COLO668 (cell line): ENCODE results near the gene CACNA2D2.

ENCODE experiments used
- DNase-seq: peaks from one replicate; lab custom pipeline; 2025; ENCODE audit not compliant: unreplicated experiment; lab: John Stamatoyannopoulos, UW

CACNA2D2 gene

GRCh38 chr3:50354186-50354764, 149.2 kb downstream of the CACNA2D2 start:
- DNase-seq: no peak

GRCh38 chr3:50353245-50354004, 150.0 kb downstream of the CACNA2D2 start:
- no peak for DNase-seq

GRCh38 chr3:50352781-50353180, 150.7 kb downstream of the CACNA2D2 start:
- DNase-seq: peak; percentile 8

GRCh38 chr3:50351323-50351697, 152.1 kb downstream of the CACNA2D2 start:
- DNase-seq: peak; percentile 25

GRCh38 chr3:50350527-50351322, 152.7 kb downstream of the CACNA2D2 start, which contains the start of the genes CYB561D2 and NPRL2:
Gene CYB561D2, plus strand, starts transcription at chr3:50350862. Its CDS starts 572 bp downstream, at chr3:50351434.
Gene NPRL2, minus strand, starts transcription at chr3:50350775. Its CDS starts 123 bp downstream, at chr3:50350652.
- peak; percentile 90 for DNase-seq

DNA sequence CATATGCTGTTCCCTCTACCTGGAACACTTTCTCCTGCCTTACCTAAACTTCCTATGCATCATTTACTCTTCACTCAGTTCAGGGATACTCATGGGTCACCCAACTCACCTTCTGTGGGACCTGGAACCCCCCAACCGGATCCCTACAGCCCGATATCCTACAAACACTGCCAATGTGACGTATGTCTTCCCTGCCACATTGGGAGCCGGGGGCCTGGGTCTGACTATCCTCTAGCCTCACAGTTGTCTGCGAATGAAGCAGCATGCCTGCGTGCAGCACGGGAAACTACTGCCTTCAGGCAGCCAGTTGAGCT, 153.3 kb downstream of the CACNA2D2 start:
- DNase-seq: no peak

GRCh38 chr3:50347187-50347813, 156.1 kb downstream of the CACNA2D2 start:
- DNase-seq: peak; percentile 56

DNA sequence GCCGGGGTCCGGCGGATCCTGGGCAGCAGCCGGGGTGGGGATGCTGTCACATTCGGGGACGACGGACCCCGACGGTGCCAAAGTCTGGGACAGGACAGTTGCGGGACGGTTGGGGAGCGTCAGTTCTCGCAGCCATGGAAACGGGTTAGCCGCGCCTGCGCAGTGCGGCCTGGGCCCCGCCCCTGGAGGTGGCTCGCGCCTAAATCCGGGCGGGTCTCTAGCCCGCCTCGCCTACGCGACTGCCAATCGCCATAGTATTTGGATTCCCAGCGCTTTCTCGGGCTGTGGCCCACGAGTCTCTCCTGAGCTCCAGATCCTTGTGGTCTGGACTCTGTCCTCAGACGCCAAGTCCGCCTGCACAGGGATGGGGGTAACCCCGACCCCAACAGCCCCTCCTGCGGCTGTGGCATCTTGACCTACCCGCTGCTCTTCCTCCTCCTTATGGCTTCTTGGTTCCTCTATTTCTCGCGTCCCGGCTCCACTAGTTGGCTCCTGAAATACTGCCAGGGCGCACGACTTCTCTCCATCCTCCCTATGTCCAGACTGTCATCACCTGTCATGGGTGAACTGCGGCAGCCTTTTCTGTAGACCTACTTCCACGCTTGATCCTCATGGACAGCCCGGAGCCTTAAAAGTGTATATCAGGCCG, 157.7 kb downstream of the CACNA2D2 start, which contains the start of gene ZMYND10:
Gene ZMYND10, minus strand, starts transcription at position 147 of the 649 bp plus-strand sequence. CDS start 153 bp downstream, outside the sequence.
- DNase-seq: no peak

DNA sequence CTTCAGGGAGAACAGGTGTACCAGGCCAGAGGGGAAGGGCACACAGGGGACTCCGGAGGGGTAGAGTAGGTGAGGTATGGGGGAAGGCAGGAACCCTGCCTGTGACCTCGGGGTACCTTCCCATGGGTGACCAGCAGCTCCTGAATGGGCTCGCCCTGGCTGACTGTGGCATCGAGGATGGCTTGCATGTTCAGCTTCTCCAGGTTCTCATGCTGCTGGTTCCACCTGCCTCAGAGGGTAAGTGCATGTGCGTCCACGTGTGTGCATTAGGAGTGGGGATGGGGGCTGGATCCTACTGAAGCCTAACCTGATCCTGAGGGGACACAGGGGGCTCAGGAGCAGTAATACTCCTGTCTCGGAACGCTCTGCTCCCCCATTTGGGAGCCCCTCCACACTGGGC, 158.4 kb downstream of the CACNA2D2 start:
- no peak for DNase-seq

- DNase-seq: no peak
Observed at GRCh38 chr3:50342813-50343633, 160.4 kb downstream of the CACNA2D2 start.

DNA sequence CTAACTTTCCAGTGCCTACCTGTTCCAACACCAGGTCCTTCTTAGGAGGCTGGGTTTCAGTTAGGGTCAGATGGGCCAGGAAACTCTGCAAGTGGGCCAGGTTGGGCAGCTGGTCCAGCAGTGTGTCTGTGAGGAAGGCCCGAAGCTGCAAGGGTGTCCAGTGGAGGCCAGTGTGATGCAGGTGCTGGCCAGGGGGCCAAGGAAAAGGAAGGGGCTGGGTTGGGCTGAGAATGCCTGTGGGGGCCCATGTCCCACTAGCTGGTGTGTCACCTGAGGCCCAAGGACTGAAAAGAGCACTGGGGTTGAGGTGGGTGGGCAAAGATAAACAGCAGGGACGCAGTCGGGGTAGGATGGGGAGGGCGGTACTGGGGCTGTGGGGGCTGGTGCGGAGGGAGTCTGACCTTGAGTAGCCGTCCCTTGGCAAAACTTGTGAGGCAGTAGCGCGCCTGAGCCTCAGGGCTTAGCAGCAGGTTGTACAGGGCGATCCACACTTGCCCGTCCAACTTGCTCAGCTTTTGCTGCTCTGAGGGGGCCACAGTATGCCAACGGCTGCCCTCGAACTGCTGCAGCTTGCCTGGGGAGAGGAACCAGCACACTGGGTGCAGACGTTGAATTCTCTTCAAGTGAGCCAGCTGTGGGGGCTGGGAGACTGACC, 161.3 kb downstream of the CACNA2D2 start:
- DNase-seq: no peak

DNA sequence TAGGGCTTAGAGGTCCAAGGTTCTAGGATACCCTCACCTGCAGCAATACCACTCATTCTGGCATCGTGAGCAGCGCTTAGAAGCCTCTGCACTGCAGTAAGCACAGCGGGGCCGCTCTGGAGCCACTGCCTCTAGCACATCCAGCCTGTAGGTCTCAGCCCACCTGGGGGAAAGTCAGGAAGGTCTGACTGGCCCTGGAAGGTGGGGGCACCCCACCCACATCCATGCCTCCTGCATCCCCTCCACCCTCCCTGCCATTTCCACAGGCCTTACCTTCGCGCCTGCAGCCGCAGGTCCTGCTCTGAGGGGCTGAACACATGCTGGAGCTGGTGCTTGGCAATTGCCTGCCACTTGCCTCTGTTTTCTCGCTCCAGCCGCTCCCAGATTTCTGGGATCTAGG, 161.9 kb downstream of the CACNA2D2 start:
- no peak for DNase-seq

DNA sequence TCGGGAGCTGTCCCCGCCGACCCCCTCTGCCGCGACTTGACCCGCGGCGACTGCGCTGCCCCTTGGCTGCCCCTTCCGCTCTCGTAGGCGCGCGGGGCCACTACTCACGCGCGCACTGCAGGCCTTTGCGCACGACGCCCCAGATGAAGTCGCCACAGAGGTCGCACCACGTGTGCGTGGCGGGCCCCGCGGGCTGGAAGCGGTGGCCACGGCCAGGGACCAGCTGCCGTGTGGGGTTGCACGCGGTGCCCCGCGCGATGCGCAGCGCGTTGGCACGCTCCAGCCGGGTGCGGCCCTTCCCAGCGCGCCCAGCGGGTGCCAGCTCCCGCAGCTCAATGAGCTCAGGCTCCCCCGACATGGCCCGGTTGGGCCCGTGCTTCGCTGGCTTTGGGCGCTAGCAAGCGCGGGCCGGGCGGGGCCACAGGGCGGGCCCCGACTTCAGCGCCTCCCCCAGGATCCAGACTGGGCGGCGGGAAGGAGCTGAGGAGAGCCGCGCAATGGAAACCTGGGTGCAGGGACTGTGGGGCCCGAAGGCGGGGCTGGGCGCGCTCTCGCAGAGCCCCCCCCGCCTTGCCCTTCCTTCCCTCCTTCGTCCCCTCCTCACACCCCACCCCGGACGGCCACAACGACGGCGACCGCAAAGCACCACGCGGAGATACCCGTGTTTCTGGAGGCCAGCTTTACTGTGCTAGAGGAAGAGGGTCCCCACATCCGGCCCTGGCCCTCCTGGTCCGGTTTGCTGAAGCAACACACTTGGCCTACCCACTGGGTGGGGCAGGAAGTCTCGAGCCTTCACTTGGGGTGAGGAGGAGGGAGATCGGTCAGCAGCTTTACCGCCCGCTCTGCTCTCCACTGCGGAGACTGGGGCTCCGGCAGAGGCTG, 162.7 kb downstream of the CACNA2D2 start, which contains the start of gene RASSF1:
Gene RASSF1, minus strand, starts transcription at position 389 of the 882 bp plus-strand sequence. Its CDS starts 31 bp downstream, at position 358.
- no peak for DNase-seq

DNA sequence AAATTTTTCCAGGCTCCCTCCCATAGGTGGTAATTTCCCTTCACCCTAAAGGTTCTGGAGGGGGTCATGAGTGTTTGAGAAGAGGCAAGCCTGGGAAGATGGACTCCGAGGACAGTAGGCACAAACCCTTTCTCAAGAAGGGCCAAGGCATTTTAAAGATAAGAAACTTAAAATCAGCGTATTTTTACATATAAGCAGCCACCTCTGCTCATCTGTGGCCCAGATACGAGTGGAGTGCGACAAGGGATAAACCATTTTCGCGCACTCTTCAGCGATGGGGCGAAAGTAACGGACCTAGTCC, 163.3 kb downstream of the CACNA2D2 start:
- no peak for DNase-seq

DNA sequence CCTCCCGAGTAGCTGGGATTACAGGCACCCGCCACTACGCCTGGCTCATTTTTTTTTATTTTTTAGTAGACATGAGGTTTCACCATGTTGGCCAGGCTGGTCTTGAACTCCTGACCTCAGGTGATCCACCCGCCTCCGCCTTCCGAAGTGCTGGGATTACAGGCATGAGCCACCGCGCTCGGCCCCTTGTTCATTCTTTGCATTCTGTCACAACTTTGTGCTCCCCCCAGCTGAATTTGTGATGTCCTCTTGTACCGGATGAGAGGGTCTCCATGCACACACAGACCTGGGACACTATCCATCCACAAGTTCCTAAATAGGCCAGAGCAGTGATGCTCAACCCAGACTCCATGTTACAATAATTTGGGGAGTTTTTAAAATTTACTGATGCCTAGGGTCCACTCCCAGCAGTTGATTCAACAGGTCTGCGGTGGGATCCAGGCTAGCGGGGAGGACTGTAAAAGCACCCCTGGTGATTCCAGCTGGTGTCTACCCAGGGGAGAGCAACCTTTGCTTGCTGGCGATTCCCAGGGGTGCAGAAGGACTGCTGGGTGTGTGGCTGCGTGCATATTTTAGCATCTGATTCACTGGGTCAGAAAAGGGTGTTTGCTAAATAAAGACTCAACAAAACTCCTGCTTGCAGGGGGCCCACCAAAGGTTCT, 163.8 kb downstream of the CACNA2D2 start:
- no peak for DNase-seq

- DNase-seq: no peak
Observed at GRCh38 chr3:50338965-50339364, 164.5 kb downstream of the CACNA2D2 start.

DNA sequence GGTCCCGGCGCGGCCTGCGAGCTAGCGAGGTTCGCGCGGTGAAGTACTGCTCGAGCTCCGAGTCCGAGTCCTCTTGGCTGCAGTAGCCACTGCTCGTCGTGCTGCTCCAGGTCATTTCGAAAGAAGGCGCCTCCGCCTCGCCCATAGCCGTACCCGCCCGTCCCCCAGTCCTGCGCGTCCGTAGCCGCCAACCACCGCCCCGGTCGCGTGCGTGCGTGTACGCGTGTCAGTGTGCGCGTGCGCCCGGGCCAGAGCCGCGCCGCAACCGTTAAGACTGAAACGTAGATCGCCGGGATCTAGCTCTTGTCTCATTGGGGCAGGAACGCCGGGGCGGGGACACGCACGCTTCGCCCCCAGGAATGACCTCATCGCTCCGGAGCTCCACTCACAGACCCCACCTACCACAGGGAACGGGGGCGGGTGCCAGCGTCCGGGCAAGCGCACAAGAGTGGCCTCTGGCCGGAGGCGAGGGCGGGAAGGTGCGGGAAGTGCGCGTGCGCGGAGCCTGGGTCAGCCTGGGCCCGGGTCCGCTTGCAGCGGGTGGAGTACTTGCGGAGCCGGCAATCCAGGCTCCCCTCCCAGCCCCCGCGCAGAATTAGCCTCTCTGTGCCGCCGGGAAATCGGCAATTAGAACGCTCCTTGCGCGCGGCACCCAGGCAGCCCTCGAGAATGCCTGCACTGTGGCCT, 166.1 kb downstream of the CACNA2D2 start:
- DNase-seq: peak; percentile 97
